HTR-8/SVneo (cell line): ENCODE data around the gene NTRK3.

ENCODE experiments used
- DNase-seq: peaks from one replicate; pipeline ENCODE4 v3.0.0; 2011; ENCODE audit warnings: low spot score, mixed read lengths; ENCODE audit not compliant: insufficient read length
- FAIRE-seq: peaks from 2 replicates; lab custom pipeline; 2011; peaks lifted over from hg19 to GRCh38; lab: Jason Lieb, UNC

NTRK3 gene

GRCh38 chr15:88017753-88018152 is 238.8 kb downstream of the NTRK3 start:
- FAIRE-seq = no peak

DNA sequence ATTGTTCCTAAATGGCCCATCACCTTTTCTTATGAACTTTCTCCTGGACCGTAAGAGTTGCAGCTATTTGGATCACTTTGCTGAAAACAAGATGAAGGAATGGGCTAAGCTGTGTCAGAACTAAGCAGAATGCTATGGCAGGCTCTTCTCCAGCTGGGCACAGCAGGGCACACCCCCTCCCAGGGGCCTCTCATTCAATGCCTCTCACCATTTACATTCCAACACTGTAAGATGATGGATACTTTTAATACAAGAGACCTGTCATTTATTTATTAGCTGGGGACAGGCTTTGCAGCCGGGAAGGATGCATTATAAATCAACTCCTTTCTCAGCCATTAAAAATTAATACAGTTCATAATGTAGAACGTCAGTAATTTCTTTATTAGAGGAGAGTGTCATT is 240.1 kb downstream of the NTRK3 start:
- no peak for FAIRE-seq

More at GRCh38 chr15:88017753-88018152, 238.8 kb downstream of the NTRK3 start:
- DNase-seq = no peak

DNA sequence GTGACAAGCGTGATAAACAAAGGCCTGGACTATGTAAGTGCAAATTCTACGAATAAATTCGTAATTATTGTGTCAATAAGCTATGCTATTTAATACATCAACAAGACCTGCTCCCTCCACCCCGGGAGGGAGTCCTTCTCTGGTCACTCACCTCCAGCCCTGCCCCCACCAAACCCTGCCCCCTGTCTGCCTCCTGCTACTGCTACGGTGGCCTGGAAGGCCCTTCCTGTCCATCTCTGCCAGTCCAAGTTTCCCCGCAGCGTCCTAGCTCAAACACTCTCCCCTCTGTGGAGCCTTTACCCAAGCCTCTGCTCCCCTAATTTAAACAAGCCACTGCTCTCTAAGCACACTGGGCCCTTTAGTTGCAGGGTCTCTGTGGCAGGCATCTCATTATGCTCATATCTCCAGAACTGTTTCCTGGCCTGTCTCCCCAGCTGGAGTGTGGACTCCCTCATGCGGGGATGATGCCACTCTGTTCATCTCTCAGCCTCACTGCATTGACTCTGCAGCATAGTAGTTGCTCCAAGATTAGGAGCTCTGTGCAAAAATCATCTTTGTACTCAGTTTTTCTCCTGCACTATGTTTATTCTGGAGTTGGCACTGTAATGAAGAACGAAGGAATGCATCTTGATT is 241.2 kb downstream of the NTRK3 start:
- FAIRE-seq (no peak), DNase-seq (no peak)

More for the DNA sequence above, 240.1 kb downstream of the NTRK3 start:
- no peak for DNase-seq

- DNase-seq = no peak
- no peak for FAIRE-seq
These were observed 241.9 kb downstream of the NTRK3 start for GRCh38 chr15:88014454-88015160.

DNA sequence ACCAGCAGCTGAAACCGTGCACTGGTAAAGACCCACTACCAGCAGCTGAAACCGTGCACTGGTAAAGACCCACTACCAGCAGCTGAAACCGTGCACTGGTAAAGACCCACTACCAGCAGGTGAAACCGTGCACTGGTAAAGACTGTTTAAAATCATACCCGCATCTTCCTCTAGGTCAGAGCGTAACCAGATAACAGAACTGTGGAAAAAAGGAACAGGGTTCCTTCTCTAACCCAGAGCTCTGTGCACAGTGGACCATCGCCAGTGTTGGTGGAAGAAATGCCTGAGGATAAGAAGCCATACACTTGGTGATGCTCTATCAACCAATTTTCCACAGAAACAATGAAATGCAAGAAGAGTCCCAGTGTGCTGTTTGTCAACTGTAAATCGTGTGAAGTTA is 243.4 kb downstream of the NTRK3 start:
- DNase-seq (no peak), FAIRE-seq (no peak)

DNA sequence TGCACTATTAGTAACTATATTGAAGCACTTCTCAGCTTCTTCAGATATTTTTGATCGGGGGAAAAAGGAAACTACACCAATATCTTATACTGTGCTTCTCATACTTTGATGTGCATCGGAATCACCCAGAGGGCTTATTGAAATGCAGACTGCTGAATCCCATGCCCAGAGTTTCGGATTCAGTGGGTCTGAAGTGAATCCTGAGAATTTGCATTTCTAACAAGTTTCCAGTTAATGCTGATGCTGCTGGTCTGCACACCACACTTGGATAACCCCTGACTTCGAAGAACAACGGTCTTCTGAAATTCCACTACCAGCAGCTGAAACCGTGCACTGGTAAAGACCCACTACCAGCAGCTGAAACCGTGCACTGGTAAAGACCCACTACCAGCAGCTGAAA is 243.9 kb downstream of the NTRK3 start:
- FAIRE-seq = no peak
- no peak for DNase-seq

DNA sequence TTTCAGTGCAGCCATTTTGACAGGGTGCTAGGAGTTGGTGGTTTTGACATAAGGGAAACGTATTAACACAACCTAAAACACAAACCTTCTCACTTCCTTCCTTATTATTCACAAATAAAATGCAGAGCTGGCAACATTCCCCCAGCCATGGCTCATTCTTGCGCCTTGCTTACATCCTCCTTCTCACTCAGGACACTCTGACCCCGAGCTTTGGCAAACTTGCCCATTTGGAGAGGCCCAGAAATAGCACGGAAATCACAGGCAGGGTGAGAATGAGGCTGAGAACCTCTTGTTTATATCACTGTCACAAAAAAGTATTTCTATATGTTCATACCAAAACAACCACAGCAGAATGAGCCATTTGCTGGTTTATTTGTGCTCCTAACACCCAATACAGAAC is 244.3 kb downstream of the NTRK3 start:
- no peak for FAIRE-seq
- no peak for DNase-seq

DNA sequence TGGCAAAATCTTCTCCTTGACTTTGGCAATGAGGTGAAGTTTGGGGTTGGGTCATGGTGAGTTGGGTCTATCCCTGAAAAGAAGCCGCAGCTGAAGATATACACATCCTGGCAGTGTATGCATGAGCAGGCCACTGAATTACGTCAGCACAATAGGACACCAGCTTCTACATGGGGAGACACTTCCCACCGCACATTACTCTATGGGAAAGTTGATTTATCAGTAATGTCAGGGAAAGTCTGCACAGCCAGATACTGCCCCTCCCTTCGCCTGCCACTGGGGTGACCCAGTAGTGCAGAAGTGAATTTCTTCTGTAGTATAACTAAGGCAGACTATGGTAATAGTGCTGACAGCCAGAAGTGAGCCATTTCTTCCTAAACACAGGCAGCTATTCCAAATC is 245.0 kb downstream of the NTRK3 start:
- FAIRE-seq (no peak), DNase-seq (no peak)

DNA sequence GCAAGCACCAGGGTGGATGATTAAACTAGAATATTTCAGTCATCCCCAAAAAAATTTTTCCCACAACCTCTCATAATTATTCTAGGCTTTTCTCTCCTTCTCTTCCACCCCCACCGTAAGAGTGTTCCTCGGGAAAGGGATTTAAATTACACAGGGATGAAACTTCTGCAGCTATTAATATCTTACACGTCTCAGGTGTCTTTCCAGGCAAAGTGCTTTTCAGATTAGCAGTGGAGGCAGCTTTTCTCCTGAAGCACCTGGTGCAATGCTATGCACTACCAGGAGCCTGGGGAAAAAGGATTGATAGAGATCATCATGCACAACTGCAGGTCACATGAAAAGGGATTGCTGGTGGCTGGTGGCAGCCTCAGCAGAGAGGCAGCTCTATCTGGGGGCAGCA is 250.4 kb downstream of the NTRK3 start:
- DNase-seq (no peak), FAIRE-seq (no peak)

GRCh38 chr15:88004399-88004798 is 252.1 kb downstream of the NTRK3 start:
- FAIRE-seq = no peak
- no peak for DNase-seq

GRCh38 chr15:88003541-88004327 is 252.8 kb downstream of the NTRK3 start:
- FAIRE-seq = no peak
- no peak for DNase-seq

DNA sequence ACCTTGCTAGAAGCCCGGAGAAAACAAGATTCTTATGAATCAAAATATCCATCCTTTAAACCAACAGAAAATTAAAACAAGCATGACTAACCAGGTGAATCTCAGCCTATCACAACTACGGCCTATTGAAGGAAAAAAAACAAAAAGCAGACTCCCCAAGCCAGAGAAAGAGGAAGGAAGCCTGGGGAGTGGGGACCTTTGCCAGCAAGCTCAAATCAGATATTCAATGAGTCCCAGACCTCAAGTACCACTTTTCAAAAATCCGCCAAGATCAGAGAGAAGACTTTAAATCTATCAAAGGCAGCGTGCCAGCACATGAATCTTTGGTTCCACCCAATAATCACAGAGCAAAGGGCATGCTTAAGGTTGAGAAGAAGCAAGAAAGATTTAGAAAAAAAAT is 253.8 kb downstream of the NTRK3 start:
- no peak for FAIRE-seq
- DNase-seq = no peak

- no peak for DNase-seq
These were observed 257.9 kb downstream of the NTRK3 start for GRCh38 chr15:87998630-87999029.

DNA sequence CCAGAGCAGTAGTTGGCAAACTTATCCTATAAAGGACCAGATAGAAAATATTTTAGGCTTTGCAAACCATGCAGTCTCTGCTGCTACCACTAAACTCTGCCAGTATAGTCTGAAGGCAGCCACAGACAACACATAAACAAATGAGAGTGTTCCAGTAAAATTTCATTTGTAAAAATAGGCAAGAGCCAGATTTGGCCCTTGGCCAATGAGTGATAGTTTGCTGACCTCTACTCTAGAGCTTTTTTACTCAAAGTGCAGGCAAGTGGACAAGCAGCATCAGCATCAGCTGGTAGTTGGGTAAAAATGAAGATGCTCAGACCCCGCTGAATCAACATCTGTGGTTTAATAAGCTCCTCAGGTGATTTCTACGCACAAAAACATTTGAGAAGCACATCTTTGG is 269.8 kb downstream of the NTRK3 start:
- DNase-seq (no peak), FAIRE-seq (no peak)

More at GRCh38 chr15:87998630-87999029, 257.9 kb downstream of the NTRK3 start:
- no peak for FAIRE-seq

GRCh38 chr15:87985451-87985850 is 271.1 kb downstream of the NTRK3 start:
- no peak for DNase-seq
- FAIRE-seq = no peak

DNA sequence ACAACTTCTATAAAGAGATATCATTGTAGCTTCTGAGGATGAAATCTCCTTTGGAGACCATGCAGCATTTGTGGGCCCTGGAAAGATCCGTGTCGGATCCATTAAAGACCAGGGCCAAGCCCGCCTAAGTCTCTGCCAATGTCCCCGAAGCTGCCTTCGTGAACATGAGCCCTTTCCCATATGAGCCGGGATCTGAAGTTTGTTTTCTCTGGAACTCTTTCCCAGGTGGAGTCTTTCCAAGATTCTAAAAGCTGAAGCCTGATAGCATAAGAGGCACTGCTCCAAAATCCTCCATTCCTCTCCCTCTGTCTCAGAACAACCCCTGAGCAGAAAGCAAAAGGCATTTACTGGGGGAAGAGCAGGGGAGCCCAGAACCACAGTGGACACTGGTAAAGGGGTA is 274.6 kb downstream of the NTRK3 start:
- DNase-seq (no peak), FAIRE-seq (no peak)

DNA sequence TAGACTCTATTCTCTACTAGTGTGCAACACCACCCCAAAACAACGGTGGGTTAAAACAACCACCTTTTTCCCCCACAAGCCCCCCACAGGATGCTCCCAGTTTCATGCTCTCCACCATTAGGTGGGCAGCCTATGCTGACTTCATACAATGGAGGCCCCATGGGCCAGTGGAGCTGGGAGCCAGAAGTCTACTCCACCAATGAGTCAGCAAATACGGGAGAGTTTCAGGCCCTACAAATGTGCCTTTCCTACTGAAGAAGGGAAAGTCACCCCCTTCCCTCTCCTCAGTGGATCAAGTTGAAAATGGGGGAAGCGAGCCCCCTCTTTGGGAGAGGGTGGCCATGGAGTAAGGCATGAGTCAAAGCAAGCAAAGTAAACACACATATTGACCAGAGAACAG is 278.6 kb downstream of the NTRK3 start:
- no peak for DNase-seq
- FAIRE-seq = no peak

DNA sequence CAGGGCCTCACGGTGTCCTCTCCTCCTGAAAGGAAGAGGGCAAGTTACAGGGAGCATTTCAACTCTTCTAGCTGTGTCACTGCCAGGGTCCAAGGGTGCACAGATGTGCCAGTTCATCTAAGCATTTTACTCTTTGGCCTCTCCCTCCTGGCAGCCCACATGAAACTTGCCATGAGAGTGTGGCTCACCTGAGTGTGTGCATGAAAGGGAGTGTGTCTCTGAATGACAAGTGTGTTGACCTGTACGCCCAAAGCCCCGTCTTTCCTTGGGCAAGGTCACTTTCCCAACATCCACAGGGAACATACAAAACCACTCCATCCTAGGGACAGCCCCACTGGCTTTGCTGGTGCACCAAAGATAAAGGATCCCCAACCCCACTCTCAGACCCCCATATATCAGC is 280.0 kb downstream of the NTRK3 start:
- FAIRE-seq (no peak), DNase-seq (no peak)

- FAIRE-seq (no peak), DNase-seq (no peak)
These were observed 282.9 kb downstream of the NTRK3 start for GRCh38 chr15:87973501-87974215.

GRCh38 chr15:87971076-87971475 is 285.5 kb downstream of the NTRK3 start:
- DNase-seq (no peak), FAIRE-seq (no peak)

DNA sequence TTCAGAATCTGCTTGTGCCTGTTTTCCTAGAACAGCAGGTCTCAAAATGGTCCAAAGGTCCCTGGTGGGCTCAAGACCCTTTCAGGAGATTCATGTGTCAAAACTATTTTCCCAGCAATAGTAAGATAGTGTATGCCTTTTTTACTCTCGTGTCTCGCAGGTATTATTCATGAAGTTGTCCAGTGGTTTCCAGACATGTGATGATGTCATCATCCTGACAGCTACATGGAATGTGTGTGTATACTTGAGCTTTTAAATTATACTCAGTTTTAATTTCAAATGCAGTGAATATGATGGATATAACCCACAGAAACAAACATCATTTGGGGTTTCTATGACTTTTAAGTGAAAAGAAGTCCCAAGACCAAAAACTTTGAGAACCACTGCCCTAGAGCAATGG is 288.6 kb downstream of the NTRK3 start:
- no peak for DNase-seq
- FAIRE-seq = no peak
